Cortex of kidney (tissue), 1 donor: Measurements from ENCODE around the gene ACTL10.
A peak's percentile ranks its signal among the peaks of the same experiment; 100 is the strongest.

Source experiments
- DNase-seq: peaks from one replicate; lab custom pipeline; 2025; lab: John Stamatoyannopoulos, UW

Gene ACTL10

GRCh38 chr20:33677991-33678702 is 11.4 kb downstream of the ACTL10 start:
- DNase-seq = no peak

- no peak for DNase-seq
Observed at GRCh38 chr20:33679758-33680485, 13.2 kb downstream of the ACTL10 start.

GRCh38 chr20:33680686-33681085 is 13.9 kb downstream of the ACTL10 start:
- no peak for DNase-seq

- DNase-seq = no peak
Observed at GRCh38 chr20:33681288-33681687, 14.5 kb downstream of the ACTL10 start.

GRCh38 chr20:33681728-33682353 is 15.1 kb downstream of the ACTL10 start:
- no peak for DNase-seq

GRCh38 chr20:33684533-33685327 is 18.0 kb downstream of the ACTL10 start:
- DNase-seq = no peak

GRCh38 chr20:33685328-33686099 is 18.8 kb downstream of the ACTL10 start:
- no peak for DNase-seq

GRCh38 chr20:33686100-33686983 is 19.6 kb downstream of the ACTL10 start, which contains the start of gene E2F1:
E2F1 (minus strand) TSS chr20:33686385; CDS start chr20:33686264, 121 bp downstream.
- peak; percentile 16 for DNase-seq

- DNase-seq = no peak
Observed at GRCh38 chr20:33686984-33687366, 20.2 kb downstream of the ACTL10 start.

GRCh38 chr20:33687370-33687915 is 20.7 kb downstream of the ACTL10 start:
- DNase-seq = no peak

GRCh38 chr20:33687993-33688937 is 21.5 kb downstream of the ACTL10 start:
- no peak for DNase-seq

GRCh38 chr20:33688938-33689424 is 22.2 kb downstream of the ACTL10 start:
- no peak for DNase-seq

GRCh38 chr20:33689493-33689892 is 22.8 kb downstream of the ACTL10 start:
- no peak for DNase-seq

- DNase-seq = no peak
Observed at GRCh38 chr20:33689973-33690372, 23.2 kb downstream of the ACTL10 start.

- DNase-seq = no peak
Observed at GRCh38 chr20:33693289-33693688, 26.5 kb downstream of the ACTL10 start.

GRCh38 chr20:33693741-33694638 is 27.2 kb downstream of the ACTL10 start:
- DNase-seq = no peak

- no peak for DNase-seq
Observed at GRCh38 chr20:33694639-33695012, 27.9 kb downstream of the ACTL10 start.

- no peak for DNase-seq
Observed at GRCh38 chr20:33696448-33696847, 29.7 kb downstream of the ACTL10 start.
